Measurements from ENCODE around the gene COL5A3.

COL5A3 gene

DNA sequence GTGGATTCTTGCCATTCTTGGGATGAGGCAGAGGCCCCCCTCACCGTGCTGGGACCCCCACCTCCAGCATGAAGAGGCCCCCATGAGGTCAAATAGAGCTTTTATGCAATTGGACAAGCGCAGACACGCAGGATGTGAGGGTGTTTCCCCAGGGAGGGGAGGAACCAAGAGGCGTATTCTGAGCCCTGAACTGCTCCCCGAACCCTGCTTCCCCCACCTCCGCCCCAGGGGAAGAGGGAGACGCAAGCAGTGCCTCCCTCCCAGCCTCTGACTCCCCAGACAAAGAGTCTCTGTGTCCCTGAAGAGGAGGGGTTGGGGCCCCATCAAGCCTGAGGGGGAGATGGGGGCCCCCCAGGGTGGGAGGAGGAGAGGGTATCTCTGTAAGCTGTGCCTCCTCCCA lies 1.7 kb upstream of the COL5A3 start:
- DNase-seq (ENCODE audit: low read depth, low spot score) = no peak

- no peak for DNase-seq (ENCODE audit: low read depth, low spot score)
These were observed 635 bp upstream of the COL5A3 start for GRCh38 chr19:10010939-10011338.

GRCh38 chr19:10009714-10010224 lies 535 bp downstream of the COL5A3 start:
- no peak for DNase-seq (ENCODE audit: low read depth, low spot score)

- DNase-seq (ENCODE audit: low read depth, low spot score) = no peak
These were observed 2.0 kb downstream of the COL5A3 start for GRCh38 chr19:10008184-10008765.

GRCh38 chr19:10007371-10008183 lies 2.7 kb downstream of the COL5A3 start:
- DNase-seq (ENCODE audit: low read depth, low spot score) = no peak

GRCh38 chr19:10006752-10007323 lies 3.5 kb downstream of the COL5A3 start:
- no peak for DNase-seq (ENCODE audit: low read depth, low spot score)

GRCh38 chr19:10006335-10006708 lies 4.0 kb downstream of the COL5A3 start:
- DNase-seq (ENCODE audit: low read depth, low spot score) = no peak

DNA sequence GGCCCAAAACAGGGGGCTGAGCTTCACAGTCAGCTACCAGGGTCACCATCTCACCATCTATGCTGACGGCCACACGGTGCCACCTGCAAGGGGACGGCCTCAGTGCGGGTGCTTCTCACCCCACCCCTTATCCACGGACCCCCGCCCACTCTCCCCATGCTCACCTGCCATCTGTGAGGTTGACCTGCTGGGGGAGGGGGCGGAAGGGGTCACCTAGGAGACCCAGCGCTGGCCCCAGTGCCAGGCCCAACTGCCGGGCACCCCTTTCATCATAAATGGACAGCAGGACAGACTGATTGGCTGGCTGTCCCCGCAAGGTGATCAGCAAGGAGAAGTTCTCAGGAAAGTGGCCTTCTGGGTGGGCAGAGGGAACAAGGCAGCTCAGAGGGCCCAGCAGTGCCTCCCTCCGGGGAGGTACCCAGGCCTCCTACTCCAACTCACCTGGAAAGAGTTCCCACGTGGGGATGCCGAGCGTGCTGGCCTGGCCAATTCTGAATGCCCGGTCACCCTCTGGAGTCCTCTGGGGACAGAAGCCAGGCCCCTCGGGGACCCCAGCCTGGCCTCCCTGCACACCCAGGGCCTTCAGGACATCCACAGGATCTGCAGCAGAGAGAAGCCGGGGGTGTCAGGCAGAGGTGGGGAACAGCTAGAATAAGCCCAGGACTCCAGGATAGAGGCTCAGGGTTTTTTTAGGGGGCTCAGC lies 4.5 kb downstream of the COL5A3 start:
- DNase-seq (ENCODE audit: low read depth, low spot score) = no peak

DNA sequence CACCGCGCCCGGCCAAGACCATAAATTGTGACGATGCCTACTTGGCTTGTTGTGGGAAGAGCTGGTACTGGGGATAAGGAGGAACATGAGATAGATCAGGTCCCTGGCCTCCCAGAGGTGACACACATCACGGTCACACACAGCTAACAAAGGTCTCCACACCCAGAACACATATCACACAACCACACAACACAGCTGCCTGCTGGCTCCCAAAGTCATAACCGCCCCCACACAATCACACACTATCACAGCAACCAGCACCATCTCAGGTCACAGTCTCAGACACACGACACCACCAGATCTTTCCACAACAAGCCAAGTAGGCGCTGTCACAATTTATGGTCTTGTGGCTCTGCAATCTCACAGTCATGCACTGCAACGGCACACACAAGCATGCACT lies 5.7 kb downstream of the COL5A3 start:
- DNase-seq (ENCODE audit: low read depth, low spot score) = no peak

DNA sequence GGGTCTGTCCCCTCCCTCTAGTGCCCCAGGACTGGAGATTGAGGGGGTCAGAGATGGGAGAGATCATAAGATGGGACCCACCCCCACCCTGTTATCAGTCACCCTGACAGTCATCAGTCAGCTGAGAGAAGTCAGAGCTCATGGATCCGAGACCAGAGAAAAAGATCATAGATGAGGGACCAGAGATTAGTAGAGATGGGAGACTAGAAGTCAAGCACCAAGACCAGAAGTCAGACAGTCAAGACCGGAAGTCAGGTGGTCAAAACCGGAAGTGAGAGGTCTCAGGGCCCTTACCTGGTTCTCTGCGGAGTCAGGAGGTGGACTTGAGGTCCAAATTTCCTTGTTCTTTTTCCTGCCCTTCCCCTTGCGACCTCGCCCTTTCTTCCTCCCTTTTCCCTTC lies 7.0 kb downstream of the COL5A3 start:
- no peak for DNase-seq (ENCODE audit: low read depth, low spot score)

DNA sequence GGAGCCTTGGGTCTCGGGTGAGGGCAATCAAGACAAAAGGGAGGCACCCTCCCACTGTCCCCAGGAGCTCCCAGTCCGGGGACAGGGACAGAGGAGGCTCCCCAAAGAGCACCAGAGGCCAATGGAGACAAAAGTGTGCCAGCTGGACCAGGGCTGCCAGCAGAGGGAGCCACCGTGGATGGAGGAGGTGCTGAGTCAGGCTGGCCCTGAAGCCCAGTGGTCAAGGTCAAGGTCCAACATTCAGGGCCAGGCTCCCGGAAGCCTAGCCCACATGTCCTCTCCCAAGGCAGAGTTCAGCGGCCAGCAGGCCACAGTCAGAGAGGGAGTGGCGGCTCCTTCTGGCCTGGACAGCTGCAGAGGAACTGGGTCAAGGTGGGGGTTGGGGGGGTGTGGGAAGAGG lies 8.4 kb downstream of the COL5A3 start:
- DNase-seq (ENCODE audit: low read depth, low spot score) = no peak

- DNase-seq (ENCODE audit: low read depth, low spot score) = peak; percentile 35
These were observed 10.0 kb downstream of the COL5A3 start for GRCh38 chr19:10000171-10000826.

DNA sequence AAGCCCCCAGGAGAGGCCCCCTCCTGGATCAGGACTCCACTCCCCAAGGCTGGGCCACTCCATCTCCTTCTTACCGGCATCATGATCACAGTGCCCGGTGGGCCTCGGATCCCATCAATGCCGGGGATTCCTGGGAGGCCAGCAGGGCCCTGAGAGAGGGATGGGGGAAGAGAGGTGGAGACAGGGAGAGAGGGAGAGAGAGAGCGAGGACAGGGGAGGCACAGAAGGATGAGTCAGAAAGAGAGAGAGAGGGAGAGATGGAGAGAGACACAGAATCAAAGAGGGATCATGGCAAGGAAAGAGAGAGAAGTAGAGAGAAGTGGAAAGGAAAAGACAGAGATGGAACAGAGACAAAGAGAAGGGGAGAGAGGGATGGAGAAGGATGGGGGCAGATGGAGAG lies 13.8 kb downstream of the COL5A3 start:
- no peak for DNase-seq (ENCODE audit: low read depth, low spot score)

- no peak for DNase-seq (ENCODE audit: low read depth, low spot score)
These were observed 14.3 kb downstream of the COL5A3 start for GRCh38 chr19:9995999-9996398.

DNA sequence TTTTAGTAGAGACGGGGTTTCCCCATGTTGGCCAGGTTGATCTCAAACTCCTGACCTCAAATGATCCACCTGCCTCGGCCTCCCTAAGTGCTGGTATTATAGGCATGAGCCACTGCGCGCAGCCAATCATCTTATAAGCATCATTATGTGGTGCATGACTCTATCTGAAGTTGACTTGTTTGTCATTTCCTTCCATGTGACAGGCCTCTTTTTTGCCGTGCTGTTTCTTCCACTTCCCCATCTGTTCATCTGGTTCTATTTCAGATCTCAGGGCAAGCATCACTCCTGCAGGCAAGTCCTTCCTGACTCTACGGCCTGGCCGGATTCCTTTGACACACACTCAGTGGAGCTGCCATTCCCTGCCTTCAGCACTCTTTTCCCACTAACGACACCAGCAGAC lies 15.2 kb downstream of the COL5A3 start:
- DNase-seq (ENCODE audit: low read depth, low spot score) = no peak

DNA sequence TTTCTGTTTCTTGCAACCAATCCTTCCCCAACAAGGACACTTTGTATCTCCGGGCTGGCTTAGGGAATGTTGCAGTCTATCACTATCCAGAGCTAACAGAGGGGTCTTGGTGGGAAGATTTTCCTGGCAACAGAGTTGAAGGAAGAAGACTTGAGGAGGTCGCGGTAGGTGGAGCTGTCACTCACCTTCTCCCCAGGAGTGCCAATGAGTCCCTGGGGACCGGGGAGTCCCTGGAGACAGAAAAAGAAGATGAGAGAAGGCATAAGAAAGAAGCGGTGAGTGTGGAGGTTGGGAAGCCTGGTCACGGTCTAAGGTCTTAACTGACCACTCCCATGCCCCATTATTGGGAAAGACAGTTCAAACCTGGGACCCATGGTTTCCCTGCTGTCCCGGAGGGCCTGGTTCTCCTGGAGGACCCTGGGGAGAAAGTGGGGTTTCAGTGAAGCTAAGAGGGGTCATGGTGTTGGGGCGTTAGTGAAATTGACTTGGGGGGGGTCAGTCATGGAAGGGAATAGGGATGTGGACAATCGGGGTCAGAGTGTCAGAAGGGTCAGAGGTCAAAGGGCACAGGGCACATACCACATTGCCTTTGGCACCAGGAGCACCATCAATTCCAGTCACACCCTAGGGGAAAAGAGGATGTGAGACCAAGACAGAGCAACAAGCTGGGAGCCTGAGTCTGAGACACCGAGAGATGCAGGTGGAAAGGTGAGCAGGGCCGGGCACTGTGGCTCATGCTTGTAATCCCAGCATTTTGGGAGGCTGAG lies 18.7 kb downstream of the COL5A3 start:
- DNase-seq (ENCODE audit: low read depth, low spot score) = no peak

DNA sequence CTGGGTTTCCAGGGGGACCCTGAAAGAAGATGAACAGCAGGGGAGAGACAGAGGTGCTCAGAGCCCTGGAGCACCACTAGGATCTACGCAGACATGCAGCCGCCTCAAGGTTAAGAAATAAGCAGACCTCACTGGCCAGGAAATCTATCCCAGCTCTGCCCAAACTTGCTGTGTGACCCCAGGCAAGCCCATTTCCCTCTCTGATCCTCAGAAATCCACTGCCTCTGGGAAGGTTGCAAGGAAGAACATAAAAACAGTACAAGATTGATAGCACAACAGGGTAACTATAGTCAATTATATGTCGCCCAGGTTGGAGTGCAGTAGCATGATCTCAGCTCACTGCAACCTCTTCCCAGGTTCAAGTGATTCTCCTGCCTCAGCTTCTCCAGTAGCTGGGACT lies 20.8 kb downstream of the COL5A3 start:
- no peak for DNase-seq (ENCODE audit: low read depth, low spot score)

DNA sequence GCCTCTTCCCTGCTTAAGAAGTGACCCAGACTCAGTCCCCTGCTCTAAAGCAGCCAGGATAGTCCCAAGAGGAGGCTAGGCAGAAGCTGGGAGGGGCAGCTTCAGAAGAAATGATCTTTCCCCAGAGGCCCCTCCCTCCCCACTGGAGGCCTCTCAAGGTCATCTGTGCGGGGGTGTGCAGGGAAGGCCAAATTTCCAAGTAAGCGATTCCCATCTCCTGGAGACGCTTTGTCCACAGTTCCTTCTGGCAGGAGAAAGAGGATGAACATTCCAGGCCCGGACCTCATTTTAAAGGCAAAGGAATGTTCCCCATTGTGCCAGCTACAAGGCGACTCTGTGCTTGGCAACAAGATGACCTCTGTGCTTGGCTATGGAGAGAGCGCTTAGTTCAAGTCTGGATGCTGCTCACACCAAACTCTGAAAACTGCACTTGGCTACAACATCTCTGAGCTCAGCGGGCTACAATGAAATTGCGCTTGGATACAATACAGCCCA lies 23.5 kb downstream of the COL5A3 start:
- DNase-seq (ENCODE audit: low read depth, low spot score) = no peak

DNA sequence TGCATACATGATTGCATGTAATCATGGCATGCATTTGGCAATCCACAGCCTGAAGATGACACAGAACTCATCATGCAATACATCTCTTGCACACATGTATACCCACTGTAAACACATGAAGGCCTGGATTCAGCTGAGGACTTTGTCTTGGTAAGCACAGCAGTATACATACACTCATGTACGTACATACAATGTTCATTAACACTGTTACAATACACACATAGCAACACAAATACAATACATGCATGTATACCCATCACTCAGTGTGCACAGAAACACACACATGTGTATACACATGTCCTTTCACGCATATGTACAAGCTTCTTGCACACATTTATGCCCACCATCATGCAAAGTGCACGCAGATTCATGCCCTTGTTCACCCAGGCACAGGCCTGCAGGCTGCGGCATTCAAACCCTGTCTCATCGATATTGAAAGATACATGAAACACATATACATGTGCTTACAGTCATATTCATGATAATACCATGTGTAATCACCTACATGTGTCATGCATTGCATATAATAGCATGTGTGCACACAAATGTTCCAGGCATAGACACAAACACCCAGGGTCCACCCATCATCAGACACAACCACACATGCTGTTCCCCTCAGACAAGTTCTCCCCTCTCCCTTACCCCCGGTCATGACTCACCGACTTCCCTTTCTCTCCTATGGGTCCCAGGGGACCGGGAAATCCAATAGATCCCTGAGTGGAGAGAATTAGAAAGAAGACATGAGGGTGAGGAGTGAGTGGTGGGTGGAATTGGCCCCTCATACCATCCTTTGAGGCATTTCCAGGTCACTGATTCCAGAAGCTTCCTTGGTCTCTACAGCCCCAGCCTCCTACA lies 28.7 kb downstream of the COL5A3 start:
- no peak for DNase-seq (ENCODE audit: low read depth, low spot score)

- DNase-seq (ENCODE audit: low read depth, low spot score) = no peak
These were observed 38.2 kb downstream of the COL5A3 start for GRCh38 chr19:9972103-9972502.
